ENCODE measurements around the gene PRKRA. TPM values are rescaled to one million over a fixed set of nuclear protein-coding genes. Genes with fewer than 3 reads are reported as not detected.

The PRKRA gene
- polyA plus RNA-seq, 1 donor from 2014 or later, result 58.7 TPM

- no peaks in the 10 kb centered on the region for H3K36me3 Mint-ChIP-seq
- no peaks in the 10 kb centered on the region for H3K9me3 Mint-ChIP-seq
- H3K27ac Mint-ChIP-seq, result no peak overlapping the region
- no peak overlapping the region for H3K4me3 Mint-ChIP-seq
- H3K27me3 Mint-ChIP-seq, result no peaks in the 10 kb centered on the region
- no peaks in the 10 kb centered on the region for H3K4me1 Mint-ChIP-seq
Observed at GRCh38 chr2:178385595-178386148, 65.3 kb downstream of the PRKRA start.

DNA sequence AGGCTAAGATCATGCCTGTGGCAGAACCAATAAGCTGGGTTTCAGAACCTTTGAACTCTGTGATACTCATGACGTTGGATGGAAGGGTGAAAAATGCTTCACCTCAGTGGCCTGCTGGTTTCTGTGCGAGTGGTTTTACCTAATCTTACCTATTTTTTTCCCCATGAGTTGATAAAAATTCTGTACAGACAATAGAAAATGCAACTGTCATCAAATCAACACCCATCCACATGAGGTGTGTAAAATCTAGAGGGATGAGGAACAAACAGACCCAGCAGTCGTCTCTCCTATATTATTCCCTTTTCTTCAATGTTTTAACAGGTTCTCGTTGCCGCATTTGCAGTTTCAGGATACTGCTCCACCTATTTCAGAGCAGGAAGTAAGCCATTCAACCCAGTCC is 67.3 kb downstream of the PRKRA start:
- Mint-ChIP-seq H3K36me3 (no peaks in the 10 kb centered on the region), H3K27me3 (no peaks in the 10 kb centered on the region), H3K9me3 (no peaks in the 10 kb centered on the region), H3K4me1 (no peaks in the 10 kb centered on the region), H3K27ac (no peak overlapping the region), H3K4me3 (no peak overlapping the region)

Other genes starting within 250 kb of the PRKRA start
- 0.15 TPM for gene PJVK, start 203 bp upstream of the PRKRA start, polyA plus RNA-seq
- 4.5 TPM for gene FKBP7, start 27.4 kb upstream of the PRKRA start, polyA plus RNA-seq
- gene PLEKHA3, start 29.3 kb upstream of the PRKRA start, polyA plus RNA-seq, result 36.5 TPM